ENCODE results near the gene SLC47A2. TPM values are rescaled to one million over a fixed set of nuclear protein-coding genes. Genes with fewer than 3 reads are reported as not detected.

SLC47A2 gene
- total and polyA plus RNA-seq, 9 of the 15 experiments (the other 6 are each of a cell fraction or from before 2014, with no cell fraction given): not detected

DNA sequence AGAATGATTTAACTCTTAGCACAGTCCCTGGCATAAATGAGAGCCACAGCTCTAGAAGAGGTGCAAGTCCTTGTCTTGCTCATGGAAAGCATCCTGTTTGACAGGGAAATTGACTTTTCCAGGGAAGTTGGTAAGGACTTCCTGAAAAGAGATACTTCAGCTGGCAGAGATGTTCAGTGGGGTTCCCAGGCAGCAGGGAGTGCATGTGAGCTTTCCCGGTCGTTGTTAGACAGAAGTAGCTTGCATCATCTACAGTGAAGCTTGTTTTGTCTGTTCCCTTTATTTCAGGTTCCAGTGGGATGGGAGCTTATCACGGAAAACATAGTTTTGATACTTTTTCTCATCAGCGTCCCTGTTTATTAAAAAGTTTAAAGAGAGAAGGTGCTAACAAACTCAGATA is 45.0 kb downstream of the SLC47A2 start:
- no peaks in the 10 kb centered on the region for H3K79me2 ChIP-seq (ENCODE audit: control insufficient read depth, insufficient read depth, low read length)
- intact Hi-C loops (cut with micrococcal nuclease) (loop anchor here (10.0 kb wide), 1 partner anchor 157 kb away; no protein-coding TSS in a partner anchor), in situ Hi-C loops (cut with MboI) (no loop called here)
- CTCF ChIA-PET (ENCODE audit: low intra/inter-chr PET ratio): no interaction called here
- no peak for DNase-seq (ENCODE audit: extremely low read depth in 1 of 4, low spot score in 3 of 4)
- H3K27ac ChIP-seq (ENCODE audit: extremely low read depth, low read depth, low read length): no peak overlapping the region
- no peak overlapping the region for H2AFZ ChIP-seq (ENCODE audit: low read depth, low read length)
- FAIRE-seq: no peak
- POLR2A ChIA-PET: interaction anchor here (0.6 to 1.1 kb wide), 2 partner anchors 141 to 179 kb away, joined by 4 to 6 read pairs; no protein-coding TSS in a partner anchor
- no peaks in the 10 kb centered on the region for H3K4me1 ChIP-seq (replicated peaks in 1 of 2; ENCODE audit: control insufficient read depth in 2 of 2, insufficient read depth in 2 of 2, low read length in 2 of 2)
- 0% methylated on average over 4 of the region's 4 CpGs for WGBS (ENCODE audit: insufficient coverage, low coverage, missing lambda C conversion rate)
- no peak overlapping the region for H3K4me2 ChIP-seq (ENCODE audit: insufficient read depth, low read length)
- H3K9me3 ChIP-seq (replicated peaks; ENCODE audit: control insufficient read depth, insufficient read depth, low read depth, low read length): no peaks in the 10 kb centered on the region
- H3K9me1 ChIP-seq (ENCODE audit: control insufficient read depth, insufficient read depth, low read length): no peaks in the 10 kb centered on the region
- H3K27me3 ChIP-seq (ENCODE audit: control insufficient read depth in 2 of 2, insufficient read depth in 2 of 2, low read length in 2 of 2): no peaks in the 10 kb centered on the region
- ATAC-seq: no peak
- TF ChIP-seq NCOR1 (IDR thresholded peaks at IDR 0.05): no peak
- TF ChIP-seq TAL1 (IDR thresholded peaks at IDR 0.05): no peak
- TF ChIP-seq, protein P1, sequence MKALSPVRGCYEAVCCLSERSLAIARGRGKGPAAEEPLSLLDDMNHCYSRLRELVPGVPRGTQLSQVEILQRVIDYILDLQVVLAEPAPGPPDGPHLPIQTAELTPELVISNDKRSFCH (CRISPR knock-in tag; IDR thresholded peaks at IDR 0.05): no peak
- TF ChIP-seq, protein P1 (tag; IDR thresholded peaks at IDR 0.05): no peak
- TF ChIP-seq, protein P2, sequence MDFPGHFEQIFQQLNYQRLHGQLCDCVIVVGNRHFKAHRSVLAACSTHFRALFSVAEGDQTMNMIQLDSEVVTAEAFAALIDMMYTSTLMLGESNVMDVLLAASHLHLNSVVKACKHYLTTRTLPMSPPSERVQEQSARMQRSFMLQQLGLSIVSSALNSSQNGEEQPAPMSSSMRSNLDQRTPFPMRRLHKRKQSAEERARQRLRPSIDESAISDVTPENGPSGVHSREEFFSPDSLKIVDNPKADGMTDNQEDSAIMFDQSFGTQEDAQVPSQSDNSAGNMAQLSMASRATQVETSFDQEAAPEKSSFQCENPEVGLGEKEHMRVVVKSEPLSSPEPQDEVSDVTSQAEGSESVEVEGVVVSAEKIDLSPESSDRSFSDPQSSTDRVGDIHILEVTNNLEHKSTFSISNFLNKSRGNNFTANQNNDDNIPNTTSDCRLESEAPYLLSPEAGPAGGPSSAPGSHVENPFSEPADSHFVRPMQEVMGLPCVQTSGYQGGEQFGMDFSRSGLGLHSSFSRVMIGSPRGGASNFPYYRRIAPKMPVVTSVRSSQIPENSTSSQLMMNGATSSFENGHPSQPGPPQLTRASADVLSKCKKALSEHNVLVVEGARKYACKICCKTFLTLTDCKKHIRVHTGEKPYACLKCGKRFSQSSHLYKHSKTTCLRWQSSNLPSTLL (IDR thresholded peaks at IDR 0.05): no peak
- TF ChIP-seq, protein P3, sequence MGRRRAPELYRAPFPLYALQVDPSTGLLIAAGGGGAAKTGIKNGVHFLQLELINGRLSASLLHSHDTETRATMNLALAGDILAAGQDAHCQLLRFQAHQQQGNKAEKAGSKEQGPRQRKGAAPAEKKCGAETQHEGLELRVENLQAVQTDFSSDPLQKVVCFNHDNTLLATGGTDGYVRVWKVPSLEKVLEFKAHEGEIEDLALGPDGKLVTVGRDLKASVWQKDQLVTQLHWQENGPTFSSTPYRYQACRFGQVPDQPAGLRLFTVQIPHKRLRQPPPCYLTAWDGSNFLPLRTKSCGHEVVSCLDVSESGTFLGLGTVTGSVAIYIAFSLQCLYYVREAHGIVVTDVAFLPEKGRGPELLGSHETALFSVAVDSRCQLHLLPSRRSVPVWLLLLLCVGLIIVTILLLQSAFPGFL (CRISPR knock-in tag; IDR thresholded peaks at IDR 0.05): no peak
- TF ChIP-seq, protein P4, sequence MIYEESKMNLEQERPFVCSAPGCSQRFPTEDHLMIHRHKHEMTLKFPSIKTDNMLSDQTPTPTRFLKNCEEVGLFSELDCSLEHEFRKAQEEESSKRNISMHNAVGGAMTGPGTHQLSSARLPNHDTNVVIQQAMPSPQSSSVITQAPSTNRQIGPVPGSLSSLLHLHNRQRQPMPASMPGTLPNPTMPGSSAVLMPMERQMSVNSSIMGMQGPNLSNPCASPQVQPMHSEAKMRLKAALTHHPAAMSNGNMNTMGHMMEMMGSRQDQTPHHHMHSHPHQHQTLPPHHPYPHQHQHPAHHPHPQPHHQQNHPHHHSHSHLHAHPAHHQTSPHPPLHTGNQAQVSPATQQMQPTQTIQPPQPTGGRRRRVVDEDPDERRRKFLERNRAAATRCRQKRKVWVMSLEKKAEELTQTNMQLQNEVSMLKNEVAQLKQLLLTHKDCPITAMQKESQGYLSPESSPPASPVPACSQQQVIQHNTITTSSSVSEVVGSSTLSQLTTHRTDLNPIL (CRISPR knock-in tag; IDR thresholded peaks at IDR 0.05): no peak
- no peak for TF ChIP-seq FOXK1 (CRISPR knock-in tag; IDR thresholded peaks at IDR 0.05; ENCODE audit: borderline replicate concordance)
- TF ChIP-seq PRMT5 (CRISPR knock-in tag; IDR thresholded peaks at IDR 0.05): no peak
- TF ChIP-seq RBM39 (optimal IDR thresholded peaks at IDR 0.05; ENCODE audit: low read depth, low read length): no peak
- no peak for TF ChIP-seq ZNF707 (CRISPR knock-in tag; conservative IDR thresholded peaks at IDR 0.05)
- TF ChIP-seq ZBTB17 (CRISPR knock-in tag; IDR thresholded peaks at IDR 0.05): no peak
- TF ChIP-seq, protein P5, sequence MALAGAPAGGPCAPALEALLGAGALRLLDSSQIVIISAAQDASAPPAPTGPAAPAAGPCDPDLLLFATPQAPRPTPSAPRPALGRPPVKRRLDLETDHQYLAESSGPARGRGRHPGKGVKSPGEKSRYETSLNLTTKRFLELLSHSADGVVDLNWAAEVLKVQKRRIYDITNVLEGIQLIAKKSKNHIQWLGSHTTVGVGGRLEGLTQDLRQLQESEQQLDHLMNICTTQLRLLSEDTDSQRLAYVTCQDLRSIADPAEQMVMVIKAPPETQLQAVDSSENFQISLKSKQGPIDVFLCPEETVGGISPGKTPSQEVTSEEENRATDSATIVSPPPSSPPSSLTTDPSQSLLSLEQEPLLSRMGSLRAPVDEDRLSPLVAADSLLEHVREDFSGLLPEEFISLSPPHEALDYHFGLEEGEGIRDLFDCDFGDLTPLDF (CRISPR knock-in tag; IDR thresholded peaks at IDR 0.05): no peak
- BruUV-seq (replicated peaks): no TSS peak
- no peaks in the 10 kb centered on the region for H4K20me1 ChIP-seq (replicated peaks; ENCODE audit: control insufficient read depth, insufficient read depth, low read length)
- no peak overlapping the region for H3K9ac ChIP-seq (ENCODE audit: insufficient read depth in 1 of 2, low read depth in 2 of 2, low read length in 2 of 2)
- no peaks in the 10 kb centered on the region for H3K36me3 ChIP-seq (ENCODE audit: control insufficient read depth, insufficient read depth, low read length)
- no peak overlapping the region for H3K4me3 ChIP-seq
